GM19463 (cell line): ENCODE measurements around the gene SHMT2.

Experiments
- ATAC-seq: cut with Tn5 transposase; IDR thresholded peaks from one replicate; pipeline ENCODE4 v1.9.1; 2021; ENCODE audit warnings: mild to moderate bottlenecking, moderate library complexity; ENCODE audit not compliant: unreplicated experiment

The SHMT2 gene

GRCh38 chr12:57237932-57238853 lies 8.7 kb downstream of the SHMT2 start:
- no peak for ATAC-seq

GRCh38 chr12:57238854-57239554 lies 9.5 kb downstream of the SHMT2 start:
- peak; percentile 54 for ATAC-seq

GRCh38 chr12:57239587-57240065 lies 10.1 kb downstream of the SHMT2 start:
- no peak for ATAC-seq

GRCh38 chr12:57240066-57240921 lies 10.8 kb downstream of the SHMT2 start:
- no peak for ATAC-seq

- ATAC-seq: no peak
Observed at GRCh38 chr12:57240926-57241401, 11.5 kb downstream of the SHMT2 start.

- no peak for ATAC-seq
Observed at GRCh38 chr12:57241402-57242310, 12.1 kb downstream of the SHMT2 start.

- no peak for ATAC-seq
Observed at GRCh38 chr12:57242329-57242690, 12.8 kb downstream of the SHMT2 start.

GRCh38 chr12:57242691-57243454 lies 13.4 kb downstream of the SHMT2 start:
- ATAC-seq: peak; percentile 29

GRCh38 chr12:57243521-57244311 lies 14.2 kb downstream of the SHMT2 start:
- no peak for ATAC-seq

- no peak for ATAC-seq
Observed at GRCh38 chr12:57244312-57244696, 14.8 kb downstream of the SHMT2 start.

GRCh38 chr12:57247041-57247440 lies 17.5 kb downstream of the SHMT2 start:
- no peak for ATAC-seq

GRCh38 chr12:57248934-57249742 lies 19.6 kb downstream of the SHMT2 start:
- no peak for ATAC-seq

- no peak for ATAC-seq
Observed at GRCh38 chr12:57250541-57250940, 21.0 kb downstream of the SHMT2 start.

- ATAC-seq: no peak
Observed at GRCh38 chr12:57250956-57251355, 21.4 kb downstream of the SHMT2 start, which contains the start of gene STAC3. Gene STAC3, minus strand, starts transcription at chr12:57251187. Its CDS starts 1,551 bp downstream, at chr12:57249636.

- no peak for ATAC-seq
Observed at GRCh38 chr12:57254506-57255280, 25.2 kb downstream of the SHMT2 start.

- ATAC-seq: no peak
Observed at GRCh38 chr12:57255916-57256315, 26.4 kb downstream of the SHMT2 start.
